Endothelial cell of umbilical vein (primary cell): ENCODE measurements around the gene NKTR. TPM values are rescaled to one million over a fixed set of nuclear protein-coding genes. Genes with fewer than 3 reads are reported as not detected.

Source experiments
- BruUV-seq: library from RNA; stranded (reverse); fragments of 400-500 nt; replicated peaks from 2 replicates; lab custom pipeline; 2021; lab: Mats Ljungman, UMichigan
- CTCF ChIA-PET: fragments of 300-600, 350-600 bp; sonication (Branson Sonifier 250); formaldehyde crosslinking; loops from one replicate; lab custom pipeline; 2021; ENCODE audit warnings: antibody characterized with exemption, inconsistent platforms; lab: Charles Lee
- POLR2A ChIA-PET: fragments of 300-600, 350-600 bp; sonication (Branson Sonifier 250); formaldehyde crosslinking; loops from one replicate; lab custom pipeline; 2021; ENCODE audit warnings: antibody characterized with exemption, inconsistent platforms; lab: Charles Lee
- DNase-seq: peaks from one replicate; pipeline ENCODE4 v3.0.0-alpha.2; 2011; ENCODE audit warnings: low read depth, low spot score
- FAIRE-seq: peaks from 2 replicates; lab custom pipeline; 2011; peaks lifted over from hg19 to GRCh38; lab: Jason Lieb, UNC
- H2AFZ ChIP-seq: 2 replicates; pipeline ENCODE4 v1.6.0; 2012; ENCODE audit warnings: low read depth, low read length, control low read depth, inconsistent platforms
- H3K27ac ChIP-seq: 2 replicates; pipeline ENCODE4 v1.5.1; 2011; ENCODE audit warnings: low read depth, mild to moderate bottlenecking, control low read depth, low read length, moderate library complexity; ENCODE audit not compliant: insufficient read depth
- H3K27me3 ChIP-seq, 2 experiments: 2 replicates each; pipeline versions ENCODE4 v1.6.0 to v1.6.1; 2011; ENCODE audit warnings: low read length in 2 of 2, mixed read lengths in 1 of 2; ENCODE audit not compliant: control insufficient read depth in 2 of 2, insufficient read depth in 2 of 2
- H3K36me3 ChIP-seq, 2 experiments: 2 replicates in 1 of 2; 3 replicates in 1 of 2; pipeline ENCODE4 v1.5.1; 2011; ENCODE audit warnings: low read length in 2 of 2, mild to moderate bottlenecking in 1 of 2, moderate library complexity in 1 of 2; ENCODE audit not compliant: control insufficient read depth in 2 of 2, insufficient read depth in 2 of 2; ENCODE audit errors: extremely low read depth in 1 of 2
- H3K4me1 ChIP-seq: 3 replicates; pipeline ENCODE4 v1.5.1; 2011; ENCODE audit warnings: mild to moderate bottlenecking, low read length; ENCODE audit not compliant: control insufficient read depth, insufficient read depth; ENCODE audit errors: extremely low read depth
- H3K4me2 ChIP-seq: 2 replicates; pipeline ENCODE4 v1.6.1; 2011; ENCODE audit warnings: low read length, control low read depth, mixed read lengths; ENCODE audit not compliant: insufficient read depth
- H3K4me3 ChIP-seq, 3 experiments: fragments of 200-600 bp in 1 of 3; sonication (generic), shearing (Covaris generic) in 1 of 3; replicated peaks in 1 of 3; 2 replicates each; pipeline ENCODE4 v1.5.1; 2011 to 2016; ENCODE audit warnings: control low read depth in 3 of 3, low read length in 3 of 3, mild to moderate bottlenecking in 2 of 3, inconsistent platforms in 1 of 3, low read depth in 1 of 3, moderate library complexity in 1 of 3; ENCODE audit not compliant: insufficient read depth in 1 of 3
- H3K79me2 ChIP-seq: 2 replicates; pipeline ENCODE4 v1.6.0; 2012; ENCODE audit warnings: low read length, inconsistent platforms; ENCODE audit not compliant: control insufficient read depth, insufficient read depth
- H3K9ac ChIP-seq: replicated peaks from 2 replicates; pipeline ENCODE3; 2011; ENCODE audit warnings: low read length, control low read depth; ENCODE audit not compliant: insufficient read depth; ENCODE audit errors: extremely low read depth
- H3K9me1 ChIP-seq: replicated peaks from 3 replicates; pipeline ENCODE4 v1.6.0; 2011; ENCODE audit warnings: mild to moderate bottlenecking, low read length; ENCODE audit not compliant: control insufficient read depth, insufficient read depth; ENCODE audit errors: extremely low read depth
- H3K9me3 ChIP-seq: replicated peaks from 2 replicates; pipeline ENCODE4 v1.5.1; 2012; ENCODE audit warnings: low read length, inconsistent platforms; ENCODE audit not compliant: control insufficient read depth, insufficient read depth
- H4K20me1 ChIP-seq: replicated peaks from 2 replicates; pipeline ENCODE3; 2011; ENCODE audit warnings: mild to moderate bottlenecking, low read length; ENCODE audit not compliant: control insufficient read depth, insufficient read depth; ENCODE audit errors: extremely low read depth
- CTCF ChIP-seq, 2 donors: IDR thresholded peaks; 1 replicate in 1 of 2; 2 replicates in 1 of 2; pipeline ENCODE4 v1.5.1; 2011; ENCODE audit warnings: low read length in 2 of 2, mild to moderate bottlenecking in 2 of 2, moderate library complexity in 2 of 2, control low read depth in 1 of 2, inconsistent platforms in 1 of 2, low read depth in 1 of 2; ENCODE audit not compliant: insufficient read depth in 1 of 2; ENCODE audit errors: extremely low read depth in 1 of 2
- EZH2 ChIP-seq: IDR thresholded peaks from 2 replicates; pipeline ENCODE4 v1.6.1; 2012; ENCODE audit warnings: borderline replicate concordance, low read depth, mild to moderate bottlenecking, moderate library complexity, low read length, inconsistent platforms; ENCODE audit not compliant: severe bottlenecking
- FOS ChIP-seq: IDR thresholded peaks from 2 replicates; pipeline ENCODE4 v1.6.1; 2011; ENCODE audit warnings: mild to moderate bottlenecking, low read length, moderate library complexity, borderline replicate concordance; ENCODE audit not compliant: insufficient read depth
- GATA2 ChIP-seq: IDR thresholded peaks from 2 replicates; pipeline ENCODE4 v1.7.0; 2011; ENCODE audit warnings: low read depth, mild to moderate bottlenecking, moderate library complexity, mixed read lengths, low read length; ENCODE audit not compliant: insufficient read length, insufficient read depth
- JUN ChIP-seq: IDR thresholded peaks from 2 replicates; pipeline ENCODE4 v1.6.1; 2011; ENCODE audit warnings: borderline replicate concordance, low read depth; ENCODE audit not compliant: insufficient read length, insufficient read depth
- MAX ChIP-seq: IDR thresholded peaks from 2 replicates; pipeline ENCODE4 v1.6.1; 2011; ENCODE audit not compliant: insufficient read depth, insufficient read length
- MYC ChIP-seq: IDR thresholded peaks from one replicate; pipeline ENCODE4 v1.6.1; 2011; ENCODE audit warnings: mild to moderate bottlenecking, low read depth, low read length
- POLR2A ChIP-seq: IDR thresholded peaks from 2 replicates; pipeline ENCODE4 v1.6.1; 2012; ENCODE audit warnings: low read depth, mild to moderate bottlenecking, control low read depth, low read length
- POLR2AphosphoS5 ChIP-seq: IDR thresholded peaks from 2 replicates; pipeline ENCODE4 v1.6.1; 2012; ENCODE audit warnings: low read depth, mild to moderate bottlenecking, control low read depth, low read length, moderate library complexity; ENCODE audit not compliant: insufficient read depth
- dilution Hi-C: fragments of 300-500 bp; cut with MboI; formaldehyde crosslinking; loops from one replicate; pipeline ENCODE4 v1.15.0; 2019; ENCODE audit warnings: low sequenced_read_pairs; ENCODE audit not compliant: extremely low pct_ligation_motif_present
- intact Hi-C: fragments of 100-400 bp; cut with micrococcal nuclease; formaldehyde crosslinking; loops from one replicate; pipeline ENCODE4 v1.10.0; 2022
- polyA plus RNA-seq, 4 experiments: library from polyadenylated mRNA; depleted of rRNA in 3 of 4; stranded (reverse) in 3 of 4; unstranded in 1 of 4; fragments of >200 nt; gene quantifications; 2 replicates each; pipeline versions ENCODE4 v1.2.1 to v1.2.3, GENCODE V29; 2011 to 2012; ENCODE audit warnings: missing spikeins in 1 of 4
- total RNA-seq: library from RNA; stranded (reverse); gene quantifications from 2 replicates; pipeline ENCODE4 v1.2.3, GENCODE V29; 2021

Gene NKTR
- total and polyA plus RNA-seq, 2 donors (not counting 3 experiments of a cell fraction or from before 2014, with no cell fraction given), result 27.4 to 99.0 TPM

GRCh38 chr3:42572278-42572677 lies 28.2 kb upstream of the NKTR start:
- FAIRE-seq (peak; percentile 61), DNase-seq (peak; percentile 49)
- TF ChIP-seq MAX, result no peak
- TF ChIP-seq CTCF (IDR thresholded peaks at IDR 0.05; ENCODE audit: extremely low read depth in 1 of 2, insufficient read depth in 1 of 2, low read depth in 1 of 2, low read length in 2 of 2), result peak; percentile 58 to 62
- Histone ChIP-seq H3K9me3 (no peaks in the 10 kb centered on the region), H4K20me1 (peaks cover 6% of the 10 kb centered on the region), H3K27me3 (no peaks in the 10 kb centered on the region), H3K79me2 (peaks cover 61% of the 10 kb centered on the region), H3K4me2 (no peak overlapping the region), H3K9me1 (no peaks in the 10 kb centered on the region), H3K4me1 (no peaks in the 10 kb centered on the region), H3K27ac (no peak overlapping the region), H3K4me3 (no peak overlapping the region), H3K9ac (no peak overlapping the region), H2AFZ (no peak overlapping the region), H3K36me3 (peaks cover 2 to 6% of the 10 kb centered on the region in 2 experiments)
- ChIA-PET POLR2A (no interaction called here), CTCF (interaction anchor here (1.1 kb wide), 2 partner anchors 173 to 190 kb away, joined by 3 to 4 read pairs; no protein-coding TSS in a partner anchor)
- dilution Hi-C loops (no loop called here), intact Hi-C loops (loop anchor here (1.0 to 2.0 kb wide), 4 partner anchors 9 to 172 kb away; partner anchors contain the start of gene SEC22C)
- no TSS peak for BruUV-seq

DNA sequence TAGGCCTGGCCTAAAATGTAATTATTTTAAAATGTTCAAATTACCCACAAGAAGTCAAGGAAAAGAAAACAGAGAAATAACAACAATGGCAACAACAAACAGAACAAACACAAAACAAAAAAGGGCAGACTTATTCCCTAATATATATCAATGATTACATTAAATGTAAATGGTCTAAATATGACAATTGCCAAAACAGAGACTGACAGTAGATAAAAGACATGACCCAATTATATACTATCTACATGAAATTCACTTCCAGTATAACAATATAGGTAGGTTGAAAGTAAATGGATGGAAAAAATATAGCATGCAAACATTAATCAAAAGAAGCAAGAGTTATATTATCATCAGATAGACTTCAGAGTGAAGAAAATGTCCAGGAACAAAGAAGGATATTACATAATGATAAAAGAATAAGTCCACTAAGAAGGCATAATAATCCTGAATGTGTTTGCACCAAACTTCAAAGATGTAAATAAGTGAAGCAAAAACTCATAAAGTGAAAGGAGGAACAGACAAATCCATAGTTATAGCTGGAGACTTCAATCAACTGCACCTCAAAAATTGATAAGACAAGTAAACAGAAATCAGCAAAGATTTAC lies 25.2 kb upstream of the NKTR start:
- CTCF ChIA-PET, result no interaction called here
- H3K79me2 ChIP-seq, result peaks cover 79% of the 10 kb centered on the region
- H3K27me3 ChIP-seq, result no peaks in the 10 kb centered on the region
- H3K9me1 ChIP-seq, result no peaks in the 10 kb centered on the region
- no peak overlapping the region for H3K4me2 ChIP-seq
- no peak overlapping the region for H3K4me3 ChIP-seq
- DNase-seq, result no peak
- no peak overlapping the region for H3K9ac ChIP-seq
- POLR2A ChIA-PET, result no interaction called here
- dilution Hi-C loops, result no loop called here
- intact Hi-C loops, result no loop called here
- peaks cover 3% of the 10 kb centered on the region for H4K20me1 ChIP-seq
- no peak overlapping the region for H3K27ac ChIP-seq
- H3K4me1 ChIP-seq, result peaks cover under 1% of the 10 kb centered on the region
- TF ChIP-seq GATA2, result no peak
- TF ChIP-seq MAX, result no peak
- TF ChIP-seq JUN, result no peak
- no peak for TF ChIP-seq MYC
- TF ChIP-seq EZH2, result no peak
- no peak for TF ChIP-seq POLR2AphosphoS5
- TF ChIP-seq FOS, result no peak
- no peak for TF ChIP-seq POLR2A
- no peak for TF ChIP-seq CTCF (IDR thresholded peaks at IDR 0.05; ENCODE audit: extremely low read depth in 1 of 2, insufficient read depth in 1 of 2, low read depth in 1 of 2, low read length in 2 of 2)
- H3K36me3 ChIP-seq, result peaks cover 0 to 4% of the 10 kb centered on the region in 2 experiments
- no TSS peak for BruUV-seq
- no peak for FAIRE-seq
- H2AFZ ChIP-seq, result no peak overlapping the region
- no peaks in the 10 kb centered on the region for H3K9me3 ChIP-seq
